Adipose tissue (tissue), 3 donors: Measurements from ENCODE around the gene KRT24. TPM values are rescaled to one million over a fixed set of nuclear protein-coding genes. Genes with fewer than 3 reads are reported as not detected.
"Not testable (repeated sequence)": the region's sequence is repeated elsewhere in the genome, so short reads cannot be mapped to it uniquely, and the experiment has no call there.

Source experiments
- H3K27ac ChIP-seq: one replicate; pipeline ENCODE4 v1.5.1; 2013; ENCODE audit warnings: low read depth, low read length
- WGBS, 3 donors: extraction: QIAGEN DNeasy Blood & Tissue Kit; methylation state at CpG; one replicate each; pipeline ENCODE4 v1.1.7; 2013; 5-methylcytosine and 5-hydroxymethylcytosine counted together
- polyA plus RNA-seq, 3 donors: library from polyadenylated mRNA; stranded (reverse); fragments of 200-250 nt; gene quantifications; one replicate each; pipeline ENCODE4 v1.2.3, GENCODE V29; 2013
- donor health status: healthy with polysubstance abuse.
- donor health status: Bipolar disorder and iron deficiency.
- donor health status: healthy.

Gene KRT24
- under 1 TPM; 0.03 to 0.79 (median 0.22) TPM for polyA plus RNA-seq

- WGBS, 3 donors = 76 to 81% (median 79%) methylated on average over 7 of the region's 7 CpGs
Measured at GRCh38 chr17:40703652-40704051, at the start of gene KRT24. KRT24 (minus strand) TSS chr17:40703752; CDS start chr17:40703693, 59 bp downstream.

GRCh38 chr17:40751065-40751464 lies 47.5 kb upstream of the KRT24 start:
- 76 to 87% (median 84%) methylated on average over 14 of the region's 14 CpGs for WGBS, 3 donors
- no peak overlapping the region for H3K27ac ChIP-seq

More at GRCh38 chr17:40703652-40704051, at the start of gene KRT24:
- no peak within 1 kb of the TSS for H3K27ac ChIP-seq

- WGBS, 3 donors = 74 to 78% (median 75%) methylated on average over 6 of the region's 6 CpGs
- H3K27ac ChIP-seq = no peak overlapping the region
Measured at GRCh38 chr17:40750391-40750790, 46.8 kb upstream of the KRT24 start.

- WGBS, 3 donors = 62 to 84% (median 78%) methylated on average over 1 of the region's 1 CpG
- H3K27ac ChIP-seq = not testable (repeated sequence)
Measured at GRCh38 chr17:40748666-40749065, 45.1 kb upstream of the KRT24 start.

- H3K27ac ChIP-seq = no peak overlapping the region
- 57 to 71% (median 62%) methylated on average over 4 of the region's 4 CpGs for WGBS, 3 donors
Measured at GRCh38 chr17:40738553-40738952, 35.0 kb upstream of the KRT24 start.

GRCh38 chr17:40735016-40735415 lies 31.5 kb upstream of the KRT24 start:
- no peak overlapping the region for H3K27ac ChIP-seq
- 82 to 90% (median 87%) methylated on average over 1 of the region's 1 CpG for WGBS, 3 donors

GRCh38 chr17:40734018-40734417 lies 30.5 kb upstream of the KRT24 start:
- H3K27ac ChIP-seq = no peak overlapping the region
- WGBS, 3 donors = 84 to 86% (median 85%) methylated on average over 6 of the region's 6 CpGs

- 61 to 74% (median 62%) methylated on average over 1 of the region's 1 CpG for WGBS, 3 donors
Measured at GRCh38 chr17:40730970-40731369, 27.4 kb upstream of the KRT24 start.

GRCh38 chr17:40727447-40728231 lies 24.1 kb upstream of the KRT24 start:
- no peak overlapping the region for H3K27ac ChIP-seq
- WGBS, 3 donors = 50 to 77% (median 69%) methylated on average over 8 of the region's 8 CpGs

More at GRCh38 chr17:40730970-40731369, 27.4 kb upstream of the KRT24 start:
- H3K27ac ChIP-seq = no peak overlapping the region

GRCh38 chr17:40726919-40727318 lies 23.4 kb upstream of the KRT24 start:
- WGBS, 3 donors = 56 to 79% (median 73%) methylated on average over 2 of the region's 2 CpGs
- H3K27ac ChIP-seq = no peak overlapping the region

- H3K27ac ChIP-seq = no peak overlapping the region
- 36 to 80% (median 66%) methylated on average over 1 of the region's 1 CpG for WGBS, 3 donors
Measured at GRCh38 chr17:40724656-40725055, 21.1 kb upstream of the KRT24 start.

GRCh38 chr17:40722241-40722640 lies 18.7 kb upstream of the KRT24 start:
- 47 to 57% (median 56%) methylated on average over 1 of the region's 1 CpG for WGBS, 3 donors
- no peak overlapping the region for H3K27ac ChIP-seq

GRCh38 chr17:40720899-40721298 lies 17.3 kb upstream of the KRT24 start:
- WGBS, 3 donors = 53 to 63% (median 59%) methylated on average over 2 of the region's 2 CpGs
- no peak overlapping the region for H3K27ac ChIP-seq

GRCh38 chr17:40718930-40719329 lies 15.4 kb upstream of the KRT24 start:
- 54 to 57% (median 57%) methylated on average over 8 of the region's 8 CpGs for WGBS, 3 donors

GRCh38 chr17:40717776-40718175 lies 14.2 kb upstream of the KRT24 start:
- WGBS, 3 donors = 65 to 78% (median 77%) methylated on average over 3 of the region's 3 CpGs
- no peak overlapping the region for H3K27ac ChIP-seq

More at GRCh38 chr17:40718930-40719329, 15.4 kb upstream of the KRT24 start:
- no peak overlapping the region for H3K27ac ChIP-seq

- no peak overlapping the region for H3K27ac ChIP-seq
- 75 to 82% (median 76%) methylated on average over 6 of the region's 6 CpGs for WGBS, 3 donors
Measured at GRCh38 chr17:40714473-40714872, 10.9 kb upstream of the KRT24 start.

- no peak overlapping the region for H3K27ac ChIP-seq
- 34 to 59% (median 35%) methylated on average over 7 of the region's 7 CpGs for WGBS, 3 donors
Measured at GRCh38 chr17:40707745-40708144, 4.2 kb upstream of the KRT24 start.

GRCh38 chr17:40705584-40705983 lies 2.0 kb upstream of the KRT24 start:
- 55 to 58% (median 55%) methylated on average over 4 of the region's 4 CpGs for WGBS, 3 donors

GRCh38 chr17:40702271-40702670 lies 1.3 kb downstream of the KRT24 start:
- WGBS, 3 donors = 69 to 89% (median 87%) methylated on average over 3 of the region's 3 CpGs
- H3K27ac ChIP-seq = no peak overlapping the region

More at GRCh38 chr17:40705584-40705983, 2.0 kb upstream of the KRT24 start:
- no peak overlapping the region for H3K27ac ChIP-seq

- 49 to 55% (median 51%) methylated on average over 5 of the region's 5 CpGs for WGBS, 3 donors
- H3K27ac ChIP-seq = no peak overlapping the region
Measured at GRCh38 chr17:40699853-40700252, 3.7 kb downstream of the KRT24 start.
